ENCODE data around the gene ANTXR1.
"Not testable (repeated sequence)": the region's sequence is repeated elsewhere in the genome, so short reads cannot be mapped to it uniquely, and the experiment has no call there.

Gene ANTXR1

DNA sequence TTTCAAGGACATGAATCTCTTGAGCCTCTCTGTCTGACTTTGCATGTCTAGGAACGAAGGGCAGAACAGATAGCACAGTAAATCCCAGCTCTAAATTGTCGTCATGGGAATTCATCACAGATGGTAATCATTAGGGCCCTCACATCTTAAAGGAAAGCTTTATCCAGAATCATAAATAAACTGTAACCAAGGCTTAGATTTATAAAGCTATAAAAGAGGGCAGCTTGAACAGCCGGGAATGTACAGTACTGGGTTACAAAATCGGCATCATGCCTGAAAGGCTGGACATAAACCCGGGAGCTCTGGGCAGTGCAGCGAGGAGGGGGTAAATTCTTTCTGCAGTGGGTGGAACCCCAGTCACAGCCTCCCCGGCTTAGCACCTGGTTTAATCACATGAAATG lies 229.7 kb downstream of the ANTXR1 start:
- no peak overlapping the region for H3K27ac ChIP-seq (ENCODE audit: low read length)

DNA sequence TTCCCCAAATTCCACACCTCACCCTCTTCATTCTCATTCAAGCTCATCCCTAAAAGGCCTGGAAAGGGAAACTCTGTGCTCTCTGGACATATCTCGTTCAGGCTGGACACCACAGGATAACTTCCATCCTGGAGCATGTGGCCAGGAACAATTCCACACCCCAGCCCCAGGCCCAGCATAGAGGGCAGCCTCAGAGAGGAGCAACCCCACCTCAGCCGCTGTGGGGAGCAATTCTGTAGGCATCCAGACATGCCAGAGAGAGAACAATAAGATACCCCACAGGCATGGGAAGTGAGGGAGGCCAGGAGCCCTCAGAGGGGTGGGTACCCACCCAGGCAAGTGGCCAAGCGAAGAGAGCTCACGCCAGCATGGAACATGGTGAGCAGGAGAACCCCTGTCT lies 230.7 kb downstream of the ANTXR1 start:
- Histone ChIP-seq H3K27ac (ENCODE audit: low read length) (no peak overlapping the region), H3K9ac (ENCODE audit: low read depth, low read length) (no peak overlapping the region), H3K4me3 (ENCODE audit: low read length) (no peak overlapping the region), H3K36me3 (ENCODE audit: insufficient read depth, low read depth, low read length) (0 out of 2 replicates have a peak, but pooled peaks cover 5% of the 10 kb centered on the region), H3K4me1 (ENCODE audit: insufficient read depth, low read length) (no peaks in the 10 kb centered on the region), H3K9me3 (ENCODE audit: insufficient read depth, low read depth, low read length) (no peaks in the 10 kb centered on the region), H3K27me3 (ENCODE audit: insufficient read depth, low read length) (no peaks in the 10 kb centered on the region)

More for the DNA sequence above, 229.7 kb downstream of the ANTXR1 start:
- Histone ChIP-seq H3K27me3 (ENCODE audit: insufficient read depth, low read length) (no peaks in the 10 kb centered on the region), H3K9me3 (ENCODE audit: insufficient read depth, low read depth, low read length) (no peaks in the 10 kb centered on the region), H3K4me3 (ENCODE audit: low read length) (no peak overlapping the region), H3K36me3 (ENCODE audit: insufficient read depth, low read depth, low read length) (0 out of 2 replicates have a peak, but pooled peaks cover 5% of the 10 kb centered on the region), H3K9ac (ENCODE audit: low read depth, low read length) (no peak overlapping the region), H3K4me1 (ENCODE audit: insufficient read depth, low read length) (no peaks in the 10 kb centered on the region)

DNA sequence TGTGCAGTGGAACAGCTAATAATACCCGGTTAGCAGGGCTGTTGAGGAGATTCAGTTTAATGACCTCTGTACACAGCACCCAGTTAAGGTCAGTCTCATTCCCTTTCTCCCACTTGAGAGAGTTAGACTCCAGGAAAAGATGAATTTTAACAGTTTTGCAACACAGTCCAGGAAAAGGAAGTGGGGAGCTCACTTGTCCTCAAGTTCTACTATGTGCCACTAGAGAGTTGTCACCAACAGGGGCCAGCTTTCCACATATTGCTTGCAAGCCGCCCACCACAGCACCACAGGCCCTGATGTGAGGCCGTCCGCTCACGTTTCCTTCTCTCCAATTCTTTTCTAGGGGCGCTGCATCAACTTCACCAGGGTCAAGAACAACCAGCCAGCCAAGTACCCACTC lies 231.9 kb downstream of the ANTXR1 start:
- Histone ChIP-seq H3K4me1 (ENCODE audit: insufficient read depth, low read length) (no peaks in the 10 kb centered on the region), H3K9me3 (ENCODE audit: insufficient read depth, low read depth, low read length) (no peaks in the 10 kb centered on the region), H3K27me3 (ENCODE audit: insufficient read depth, low read length) (no peaks in the 10 kb centered on the region), H3K27ac (ENCODE audit: low read length) (no peak overlapping the region), H3K36me3 (ENCODE audit: insufficient read depth, low read depth, low read length) (0 out of 2 replicates have a peak, but pooled peaks cover 5% of the 10 kb centered on the region), H3K4me3 (ENCODE audit: low read length) (no peak overlapping the region), H3K9ac (ENCODE audit: low read depth, low read length) (no peak overlapping the region)

DNA sequence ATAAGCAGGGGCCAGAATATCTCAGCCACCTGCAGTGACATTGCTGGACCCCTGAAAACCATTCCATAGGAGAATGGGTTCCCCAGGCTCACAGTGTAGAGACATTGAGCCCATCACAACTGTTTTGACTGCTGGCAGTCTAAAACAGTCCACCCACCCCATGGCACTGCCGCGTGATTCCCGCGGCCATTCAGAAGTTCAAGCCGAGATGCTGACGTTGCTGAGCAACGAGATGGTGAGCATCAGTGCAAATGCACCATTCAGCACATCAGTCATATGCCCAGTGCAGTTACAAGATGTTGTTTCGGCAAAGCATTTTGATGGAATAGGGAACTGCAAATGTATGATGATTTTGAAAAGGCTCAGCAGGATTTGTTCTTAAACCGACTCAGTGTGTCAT lies 234.6 kb downstream of the ANTXR1 start:
- no peaks in the 10 kb centered on the region for H3K9me3 ChIP-seq (ENCODE audit: insufficient read depth, low read depth, low read length)

DNA sequence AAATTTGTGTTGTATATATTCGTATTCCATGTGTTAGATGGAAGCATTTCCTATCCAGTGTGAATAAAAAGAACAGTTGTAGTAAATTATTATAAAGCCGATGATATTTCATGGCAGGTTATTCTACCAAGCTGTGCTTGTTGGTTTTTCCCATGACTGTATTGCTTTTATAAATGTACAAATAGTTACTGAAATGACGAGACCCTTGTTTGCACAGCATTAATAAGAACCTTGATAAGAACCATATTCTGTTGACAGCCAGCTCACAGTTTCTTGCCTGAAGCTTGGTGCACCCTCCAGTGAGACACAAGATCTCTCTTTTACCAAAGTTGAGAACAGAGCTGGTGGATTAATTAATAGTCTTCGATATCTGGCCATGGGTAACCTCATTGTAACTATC lies 235.3 kb downstream of the ANTXR1 start:
- Histone ChIP-seq H3K27me3 (ENCODE audit: insufficient read depth, low read length) (no peaks in the 10 kb centered on the region), H3K9ac (ENCODE audit: low read depth, low read length) (no peak overlapping the region), H3K4me1 (ENCODE audit: insufficient read depth, low read length) (no peaks in the 10 kb centered on the region), H3K4me3 (ENCODE audit: low read length) (no peak overlapping the region), H3K27ac (ENCODE audit: low read length) (no peak overlapping the region), H3K9me3 (ENCODE audit: insufficient read depth, low read depth, low read length) (no peaks in the 10 kb centered on the region), H3K36me3 (ENCODE audit: insufficient read depth, low read depth, low read length) (0 out of 2 replicates have a peak, but pooled peaks cover 5% of the 10 kb centered on the region)

More for the DNA sequence above, 234.6 kb downstream of the ANTXR1 start:
- no peak overlapping the region for H3K9ac ChIP-seq (ENCODE audit: low read depth, low read length)
- no peak overlapping the region for H3K27ac ChIP-seq (ENCODE audit: low read length)
- no peak overlapping the region for H3K4me3 ChIP-seq (ENCODE audit: low read length)
- H3K27me3 ChIP-seq (ENCODE audit: insufficient read depth, low read length): no peaks in the 10 kb centered on the region
- H3K4me1 ChIP-seq (ENCODE audit: insufficient read depth, low read length): no peaks in the 10 kb centered on the region
- H3K36me3 ChIP-seq (ENCODE audit: insufficient read depth, low read depth, low read length): 0 out of 2 replicates have a peak, but pooled peaks cover 5% of the 10 kb centered on the region

DNA sequence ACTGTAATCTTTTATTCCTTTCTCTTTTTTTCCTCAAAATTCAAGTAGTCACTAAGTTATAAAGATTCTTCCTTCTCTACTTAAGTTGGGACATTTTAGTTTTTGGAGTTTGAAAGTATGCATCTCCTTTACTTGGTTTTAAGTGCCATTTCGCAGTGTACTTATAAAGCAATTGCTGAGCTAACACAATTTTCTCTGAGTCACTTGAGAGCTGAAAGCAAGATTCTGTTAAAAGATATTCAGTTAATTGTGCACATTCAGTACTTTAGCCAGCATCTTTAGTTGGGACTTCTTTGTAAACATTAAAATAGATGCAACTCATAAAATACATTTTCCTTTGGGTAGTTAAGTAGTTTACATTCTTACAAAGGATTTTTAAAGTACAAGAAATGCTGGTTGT lies 238.0 kb downstream of the ANTXR1 start:
- no peaks in the 10 kb centered on the region for H3K9me3 ChIP-seq (ENCODE audit: insufficient read depth, low read depth, low read length)
- H3K36me3 ChIP-seq (ENCODE audit: insufficient read depth, low read depth, low read length): 0 out of 2 replicates have a peak, but pooled peaks cover 4% of the 10 kb centered on the region
- H3K4me1 ChIP-seq (ENCODE audit: insufficient read depth, low read length): no peaks in the 10 kb centered on the region
- no peaks in the 10 kb centered on the region for H3K27me3 ChIP-seq (ENCODE audit: insufficient read depth, low read length)
- H3K9ac ChIP-seq (ENCODE audit: low read depth, low read length): no peak overlapping the region
- no peak overlapping the region for H3K4me3 ChIP-seq (ENCODE audit: low read length)
- no peak overlapping the region for H3K27ac ChIP-seq (ENCODE audit: low read length)

DNA sequence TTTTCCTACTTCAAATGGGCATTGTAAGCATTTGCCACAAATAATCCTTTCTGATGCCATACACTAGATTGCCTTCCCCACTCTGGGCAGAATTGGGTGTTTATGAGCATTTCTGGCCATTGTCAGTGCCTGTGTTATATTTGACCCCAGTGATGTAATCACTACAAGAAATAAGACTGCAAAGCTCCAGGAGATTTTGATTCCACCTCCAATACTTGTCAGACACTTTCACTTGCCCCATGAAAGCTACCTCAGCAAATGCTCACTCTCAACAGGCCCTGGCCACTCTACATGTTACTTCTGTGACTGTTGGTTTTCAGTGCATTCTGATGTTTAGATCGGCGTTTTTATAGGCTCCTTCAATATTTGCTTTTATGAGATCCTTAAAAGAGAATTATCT lies 239.0 kb downstream of the ANTXR1 start:
- Histone ChIP-seq H3K36me3 (ENCODE audit: insufficient read depth, low read depth, low read length) (no peaks in the 10 kb centered on the region), H3K27ac (ENCODE audit: low read length) (no peak overlapping the region), H3K9me3 (ENCODE audit: insufficient read depth, low read depth, low read length) (no peaks in the 10 kb centered on the region), H3K4me3 (ENCODE audit: low read length) (no peak overlapping the region), H3K4me1 (ENCODE audit: insufficient read depth, low read length) (no peaks in the 10 kb centered on the region), H3K27me3 (ENCODE audit: insufficient read depth, low read length) (no peaks in the 10 kb centered on the region), H3K9ac (ENCODE audit: low read depth, low read length) (no peak overlapping the region)

DNA sequence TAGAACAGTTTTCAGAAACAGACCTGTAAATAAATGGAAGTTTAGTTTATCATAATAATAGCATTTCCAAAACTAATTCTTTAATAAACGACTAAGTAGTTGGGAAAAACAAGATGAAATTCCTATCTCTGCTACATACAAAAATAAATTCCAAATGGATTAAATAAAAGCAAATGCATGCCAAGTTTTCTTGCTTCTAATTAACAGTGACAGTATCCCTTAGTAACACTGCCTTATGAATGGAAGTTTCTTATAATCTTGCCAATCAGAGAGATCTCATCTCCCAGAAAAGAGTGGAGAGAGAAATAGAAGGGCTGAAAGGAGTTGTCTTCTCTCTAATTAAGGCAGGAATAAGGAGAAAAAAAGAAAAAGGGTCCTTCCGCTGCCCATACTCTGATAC lies 240.1 kb downstream of the ANTXR1 start:
- H3K4me3 ChIP-seq (ENCODE audit: low read length): no peak overlapping the region
- H3K27me3 ChIP-seq (ENCODE audit: insufficient read depth, low read length): no peaks in the 10 kb centered on the region
- no peak overlapping the region for H3K27ac ChIP-seq (ENCODE audit: low read length)
- no peaks in the 10 kb centered on the region for H3K4me1 ChIP-seq (ENCODE audit: insufficient read depth, low read length)
- H3K9ac ChIP-seq (ENCODE audit: low read depth, low read length): no peak overlapping the region
- H3K9me3 ChIP-seq (ENCODE audit: insufficient read depth, low read depth, low read length): no peaks in the 10 kb centered on the region
- H3K36me3 ChIP-seq (ENCODE audit: insufficient read depth, low read depth, low read length): no peaks in the 10 kb centered on the region

DNA sequence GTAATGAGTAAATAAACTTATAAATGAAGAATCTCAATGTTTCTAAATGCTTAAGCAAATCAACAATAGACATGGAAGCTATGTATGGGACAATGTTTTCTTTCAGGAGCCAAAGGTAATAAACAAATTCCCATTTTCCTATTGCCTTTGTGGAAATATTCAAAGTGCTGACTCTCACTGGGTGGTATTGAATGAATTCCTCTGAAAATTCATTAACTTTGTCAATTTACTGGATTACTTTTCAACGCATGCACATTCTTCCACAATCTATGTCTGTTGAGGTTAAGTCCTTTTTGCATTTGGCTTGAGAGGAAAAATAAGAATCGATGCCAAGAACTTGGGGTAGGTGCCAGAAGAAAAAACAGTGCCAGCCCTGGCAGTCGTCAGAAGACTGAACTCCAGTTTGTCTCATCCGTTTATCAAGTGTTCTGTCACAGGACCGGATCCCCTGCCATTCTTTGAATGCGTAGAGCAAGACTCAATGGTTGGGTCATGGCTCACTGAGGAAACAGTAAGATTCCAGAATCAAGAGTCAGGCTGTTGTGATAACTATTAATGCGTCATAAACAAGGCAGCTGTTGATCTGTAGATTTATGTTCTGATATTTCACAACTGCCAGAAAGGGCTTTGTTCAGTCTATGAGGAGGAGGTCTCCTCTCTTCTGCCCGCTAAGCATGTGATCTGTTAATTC lies 240.8 kb downstream of the ANTXR1 start:
- Histone ChIP-seq H3K9ac (ENCODE audit: low read depth, low read length) (no peak overlapping the region), H3K27me3 (ENCODE audit: insufficient read depth, low read length) (no peaks in the 10 kb centered on the region), H3K4me1 (ENCODE audit: insufficient read depth, low read length) (no peaks in the 10 kb centered on the region), H3K36me3 (ENCODE audit: insufficient read depth, low read depth, low read length) (no peaks in the 10 kb centered on the region), H3K9me3 (ENCODE audit: insufficient read depth, low read depth, low read length) (no peaks in the 10 kb centered on the region), H3K27ac (ENCODE audit: low read length) (no peak overlapping the region), H3K4me3 (ENCODE audit: low read length) (no peak overlapping the region)

DNA sequence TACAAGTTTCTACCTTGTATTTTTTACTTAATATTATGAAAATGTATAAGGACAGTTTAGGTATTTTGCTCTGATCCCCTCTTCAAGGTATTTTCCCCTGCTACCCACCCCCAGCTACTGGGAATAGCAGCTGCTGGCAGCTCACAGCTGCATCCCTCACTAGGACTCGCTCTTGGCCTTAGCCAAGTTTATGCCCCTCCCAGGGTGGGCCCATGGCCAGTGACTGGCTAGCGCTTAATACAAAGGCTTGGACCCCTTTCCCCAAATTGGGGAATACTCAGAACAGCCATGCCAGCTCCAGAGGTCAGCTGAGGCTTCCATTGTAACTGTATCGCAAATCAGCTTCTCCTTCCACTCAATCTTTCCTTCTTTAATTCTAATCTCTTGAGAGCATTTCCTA lies 242.8 kb downstream of the ANTXR1 start:
- Histone ChIP-seq H3K36me3 (ENCODE audit: insufficient read depth, low read depth, low read length) (no peaks in the 10 kb centered on the region), H3K27me3 (ENCODE audit: insufficient read depth, low read length) (no peaks in the 10 kb centered on the region), H3K9ac (ENCODE audit: low read depth, low read length) (no peak overlapping the region), H3K4me1 (ENCODE audit: insufficient read depth, low read length) (no peaks in the 10 kb centered on the region), H3K4me3 (ENCODE audit: low read length) (no peak overlapping the region), H3K9me3 (ENCODE audit: insufficient read depth, low read depth, low read length) (peaks cover 14% of the 10 kb centered on the region), H3K27ac (ENCODE audit: low read length) (no peak overlapping the region)

DNA sequence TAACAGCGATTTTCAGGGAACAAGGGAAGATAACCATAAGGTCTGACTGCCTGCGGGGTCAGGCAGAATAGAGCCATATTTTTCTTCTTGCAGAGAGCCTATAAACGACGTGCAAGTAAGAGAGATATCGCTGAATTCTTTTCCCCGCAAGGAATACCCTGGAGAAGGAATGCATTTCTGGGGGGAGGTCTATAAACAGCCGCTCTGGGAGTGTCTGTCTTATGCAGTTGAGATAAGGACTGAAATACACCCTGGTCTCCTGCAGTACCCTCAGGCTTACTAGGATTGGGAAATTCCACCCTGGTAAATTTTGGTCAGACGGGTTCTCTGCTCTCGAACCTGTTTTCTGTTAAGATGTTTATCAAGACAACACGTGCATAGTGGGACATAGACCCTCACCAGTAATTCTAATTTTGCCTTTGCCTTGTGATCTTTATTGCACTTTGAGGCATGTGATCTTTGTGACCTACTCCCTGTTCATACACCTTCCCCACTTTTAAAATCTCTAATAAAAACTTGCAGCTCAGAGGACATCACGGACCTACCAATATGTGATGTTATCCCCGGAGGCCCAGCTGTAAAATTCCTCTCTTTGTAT lies 247.1 kb downstream of the ANTXR1 start:
- H3K9me3 ChIP-seq (ENCODE audit: insufficient read depth, low read depth, low read length): peaks cover 20% of the 10 kb centered on the region
- H3K4me1 ChIP-seq (ENCODE audit: insufficient read depth, low read length); H3K27ac ChIP-seq (ENCODE audit: low read length): not testable (repeated sequence)

DNA sequence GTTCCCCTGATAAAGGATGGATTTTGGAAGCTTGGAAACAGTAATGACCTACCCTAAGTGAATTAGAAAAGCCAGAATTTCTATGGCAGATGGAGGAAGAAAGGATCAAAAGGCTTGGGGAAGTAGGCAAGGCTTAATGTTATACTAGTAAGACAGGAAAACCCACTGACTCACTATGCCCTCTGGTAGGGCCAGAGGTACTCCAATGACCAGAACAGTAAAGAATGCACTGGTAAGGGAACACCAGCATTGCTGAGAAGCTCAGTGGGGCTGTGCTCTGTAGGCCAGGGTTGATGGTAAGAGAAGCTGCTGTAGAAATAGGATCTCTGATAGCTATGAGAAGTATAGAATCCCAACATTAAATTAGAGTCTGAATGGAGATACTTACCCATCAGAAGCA lies 247.7 kb downstream of the ANTXR1 start:
- Histone ChIP-seq H3K9ac (ENCODE audit: low read depth, low read length) (no peak overlapping the region), H3K27me3 (ENCODE audit: insufficient read depth, low read length) (no peaks in the 10 kb centered on the region), H3K4me1 (ENCODE audit: insufficient read depth, low read length) (no peaks in the 10 kb centered on the region)

More for the DNA sequence above, 247.1 kb downstream of the ANTXR1 start:
- not testable (repeated sequence) for H3K27me3 ChIP-seq (ENCODE audit: insufficient read depth, low read length); H3K36me3 ChIP-seq (ENCODE audit: insufficient read depth, low read depth, low read length); H3K4me3 ChIP-seq (ENCODE audit: low read length); H3K9ac ChIP-seq (ENCODE audit: low read depth, low read length)

More for the DNA sequence above, 247.7 kb downstream of the ANTXR1 start:
- no peak overlapping the region for H3K27ac ChIP-seq (ENCODE audit: low read length)
- H3K4me3 ChIP-seq (ENCODE audit: low read length): no peak overlapping the region
- no peaks in the 10 kb centered on the region for H3K36me3 ChIP-seq (ENCODE audit: insufficient read depth, low read depth, low read length)
- peaks cover 26% of the 10 kb centered on the region for H3K9me3 ChIP-seq (ENCODE audit: insufficient read depth, low read depth, low read length)
